Fibroblast of the aortic adventitia (primary cell): ENCODE results near the gene BTD. TPM values are rescaled to one million over a fixed set of nuclear protein-coding genes. Genes with fewer than 3 reads are reported as not detected.
"Not testable (repeated sequence)": the region's sequence is repeated elsewhere in the genome, so short reads cannot be mapped to it uniquely, and the experiment has no call there.

Experiments used
- DNase-seq: peaks from one replicate; pipeline ENCODE4 v3.0.0-alpha.2; 2010; ENCODE audit warnings: low read depth
- H3K4me3 ChIP-seq: 2 replicates; pipeline ENCODE4 v1.5.1; 2011; ENCODE audit warnings: low read depth, mild to moderate bottlenecking, control low read depth, low read length, moderate library complexity
- total RNA-seq: library from RNA; depleted of rRNA; stranded (reverse); fragments of >200 nt; gene quantifications from 2 replicates; pipeline ENCODE4 v1.2.3, GENCODE V29; 2012; ENCODE audit warnings: low replicate concordance
- TF ChIP-seq, protein P1 (sequence below): IDR thresholded peaks from 2 replicates; pipeline ENCODE4 v1.5.1; 2011; ENCODE audit warnings: mild to moderate bottlenecking, low read length, control low read depth, inconsistent platforms; ENCODE audit not compliant: insufficient read depth

Gene BTD
- total RNA-seq, 1 donor: 19.7 TPM

DNA sequence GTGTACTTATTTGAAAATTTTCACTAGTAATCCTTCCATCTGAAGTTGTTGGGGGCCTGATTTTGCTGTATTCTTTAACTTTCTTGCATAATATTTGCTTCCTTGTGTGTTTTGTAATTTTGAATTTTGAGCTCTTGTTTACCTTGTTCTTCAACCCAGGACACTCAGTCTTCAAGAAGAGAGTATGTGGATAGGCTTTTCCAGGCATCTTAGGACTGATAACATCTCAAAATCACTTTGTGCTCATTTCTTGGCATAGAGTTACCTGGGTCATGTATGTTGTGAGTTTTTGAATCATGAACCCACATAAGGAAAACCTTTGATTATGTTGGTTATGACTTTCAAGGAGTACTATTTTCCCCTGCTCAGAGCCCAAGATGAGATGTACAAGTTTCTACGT is 13.4 kb downstream of the BTD start:
- no peak overlapping the region for H3K4me3 ChIP-seq
- DNase-seq: no peak
- TF ChIP-seq, protein P1, sequence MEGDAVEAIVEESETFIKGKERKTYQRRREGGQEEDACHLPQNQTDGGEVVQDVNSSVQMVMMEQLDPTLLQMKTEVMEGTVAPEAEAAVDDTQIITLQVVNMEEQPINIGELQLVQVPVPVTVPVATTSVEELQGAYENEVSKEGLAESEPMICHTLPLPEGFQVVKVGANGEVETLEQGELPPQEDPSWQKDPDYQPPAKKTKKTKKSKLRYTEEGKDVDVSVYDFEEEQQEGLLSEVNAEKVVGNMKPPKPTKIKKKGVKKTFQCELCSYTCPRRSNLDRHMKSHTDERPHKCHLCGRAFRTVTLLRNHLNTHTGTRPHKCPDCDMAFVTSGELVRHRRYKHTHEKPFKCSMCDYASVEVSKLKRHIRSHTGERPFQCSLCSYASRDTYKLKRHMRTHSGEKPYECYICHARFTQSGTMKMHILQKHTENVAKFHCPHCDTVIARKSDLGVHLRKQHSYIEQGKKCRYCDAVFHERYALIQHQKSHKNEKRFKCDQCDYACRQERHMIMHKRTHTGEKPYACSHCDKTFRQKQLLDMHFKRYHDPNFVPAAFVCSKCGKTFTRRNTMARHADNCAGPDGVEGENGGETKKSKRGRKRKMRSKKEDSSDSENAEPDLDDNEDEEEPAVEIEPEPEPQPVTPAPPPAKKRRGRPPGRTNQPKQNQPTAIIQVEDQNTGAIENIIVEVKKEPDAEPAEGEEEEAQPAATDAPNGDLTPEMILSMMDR: no peak

DNA sequence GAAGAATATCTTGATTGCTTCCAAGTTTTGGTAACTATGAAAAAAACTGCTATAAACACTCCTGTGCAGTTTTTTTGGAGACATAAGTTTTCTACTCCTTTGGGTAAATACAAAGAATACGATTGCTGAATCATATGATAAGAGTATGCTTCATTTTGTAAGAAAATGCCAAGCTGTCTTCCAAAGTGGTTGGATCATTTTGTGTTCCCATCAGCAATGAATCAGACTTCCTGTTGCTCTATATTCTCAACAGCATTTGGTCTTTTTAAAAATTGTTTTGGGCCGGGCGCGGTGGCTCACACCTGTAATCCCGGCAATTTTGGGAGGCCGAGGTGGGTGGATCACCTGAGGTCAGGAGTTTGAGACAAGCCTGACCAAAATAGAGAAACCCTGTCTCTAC is 14.5 kb downstream of the BTD start:
- TF ChIP-seq, protein P1: no peak
- H3K4me3 ChIP-seq: no peak overlapping the region
- peak; percentile 82 for DNase-seq

DNA sequence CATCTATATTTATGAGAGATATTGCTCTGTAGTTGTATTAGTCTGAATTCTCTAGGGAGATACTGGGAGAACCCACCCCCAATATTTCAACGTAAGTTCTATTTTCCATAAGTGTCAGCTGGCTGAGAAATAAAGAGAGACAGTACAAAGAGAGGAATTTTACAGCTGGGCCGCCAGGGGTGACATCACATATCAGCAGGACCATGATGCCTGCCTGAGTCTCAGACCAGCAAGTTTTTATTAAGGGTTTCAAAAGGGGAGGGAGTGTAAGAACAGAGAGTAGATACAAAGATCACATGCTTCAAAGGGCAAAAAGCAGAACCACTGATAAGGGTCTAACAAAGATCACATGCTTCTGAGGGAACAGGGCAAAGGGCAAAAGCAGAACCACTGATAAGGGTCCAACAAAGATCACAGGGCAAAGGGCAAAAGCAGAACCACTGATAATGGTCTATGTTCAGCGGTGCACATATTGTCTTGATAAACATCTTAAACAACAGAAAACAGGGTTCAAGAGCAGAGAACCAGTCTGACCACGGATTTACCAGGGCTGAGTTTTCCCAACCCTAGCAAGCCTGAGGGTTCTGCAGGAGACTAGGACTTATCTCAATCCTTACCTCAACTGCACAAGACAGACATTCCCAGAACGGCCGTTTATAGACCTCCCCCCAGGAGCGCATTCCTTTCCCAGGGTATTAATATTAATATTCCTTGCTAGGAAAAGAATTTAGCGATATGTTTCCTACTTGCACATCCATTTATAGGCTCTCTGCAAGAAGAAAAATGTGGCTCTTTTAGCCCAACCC is 18.3 kb downstream of the BTD start:
- H3K4me3 ChIP-seq, DNase-seq: not testable (repeated sequence)

DNA sequence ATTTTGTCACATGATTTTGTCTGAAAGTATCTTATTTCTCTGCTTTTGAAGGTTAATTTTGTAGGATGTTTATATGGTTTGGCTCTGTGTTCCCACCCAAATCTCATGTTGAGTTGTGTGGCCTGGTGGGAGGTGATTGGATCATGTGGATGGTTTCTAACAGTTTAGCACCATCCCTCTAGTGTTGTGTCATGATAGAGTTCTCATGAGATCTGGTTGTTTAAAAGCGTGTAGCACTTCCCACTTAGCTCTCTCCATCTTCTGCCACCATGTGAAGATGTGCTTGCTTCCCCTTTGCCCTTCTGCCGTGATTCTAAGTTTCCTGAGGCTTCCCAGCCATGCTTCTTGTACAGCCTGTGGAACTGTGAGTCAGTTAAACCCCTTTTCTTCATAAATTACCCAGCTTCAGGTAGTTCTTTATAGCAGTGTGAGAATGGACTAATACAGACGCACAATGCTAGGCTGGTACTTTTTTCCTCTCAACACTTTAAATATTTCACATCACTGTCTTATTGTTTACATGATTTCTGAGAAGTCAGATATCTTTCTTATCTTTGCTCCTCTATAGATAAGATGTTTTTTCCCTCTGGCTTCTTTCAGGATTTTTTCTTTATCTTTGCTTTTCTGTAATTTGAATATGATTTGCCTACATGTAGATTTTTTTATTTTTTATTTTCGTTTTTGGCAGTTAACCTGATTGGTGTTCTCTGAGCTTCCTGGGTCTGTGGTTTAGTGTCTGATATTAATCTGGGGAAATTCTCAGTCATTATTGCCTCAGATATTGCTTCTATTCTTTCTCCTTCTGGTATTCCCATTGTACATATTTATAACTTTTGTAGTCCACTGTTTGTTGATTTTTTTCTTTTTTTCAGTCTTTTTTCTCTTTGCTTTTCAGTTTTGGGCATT is 22.2 kb downstream of the BTD start:
- peak; percentile 29 for DNase-seq
- TF ChIP-seq, protein P1: no peak
- no peak overlapping the region for H3K4me3 ChIP-seq

DNA sequence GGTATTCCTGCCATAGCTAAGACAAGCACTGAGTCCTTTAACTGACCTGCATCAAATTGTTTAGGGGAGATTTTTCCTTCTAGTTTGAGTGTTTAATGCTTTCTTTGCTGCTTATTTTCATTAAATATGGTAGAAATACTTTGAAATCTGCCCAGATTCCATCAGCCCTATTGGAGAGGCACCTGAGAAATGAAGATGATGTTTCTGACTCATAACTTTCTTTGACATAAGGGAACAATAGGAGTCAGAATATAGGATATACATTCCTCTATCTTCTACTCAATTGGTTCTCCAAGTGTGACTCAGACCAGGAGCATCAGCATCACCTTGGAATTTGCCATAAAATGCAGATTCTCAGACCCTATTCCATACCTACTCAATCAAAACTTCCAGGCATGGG is 27.4 kb downstream of the BTD start:
- TF ChIP-seq, protein P1: no peak
- no peak overlapping the region for H3K4me3 ChIP-seq
- no peak for DNase-seq

DNA sequence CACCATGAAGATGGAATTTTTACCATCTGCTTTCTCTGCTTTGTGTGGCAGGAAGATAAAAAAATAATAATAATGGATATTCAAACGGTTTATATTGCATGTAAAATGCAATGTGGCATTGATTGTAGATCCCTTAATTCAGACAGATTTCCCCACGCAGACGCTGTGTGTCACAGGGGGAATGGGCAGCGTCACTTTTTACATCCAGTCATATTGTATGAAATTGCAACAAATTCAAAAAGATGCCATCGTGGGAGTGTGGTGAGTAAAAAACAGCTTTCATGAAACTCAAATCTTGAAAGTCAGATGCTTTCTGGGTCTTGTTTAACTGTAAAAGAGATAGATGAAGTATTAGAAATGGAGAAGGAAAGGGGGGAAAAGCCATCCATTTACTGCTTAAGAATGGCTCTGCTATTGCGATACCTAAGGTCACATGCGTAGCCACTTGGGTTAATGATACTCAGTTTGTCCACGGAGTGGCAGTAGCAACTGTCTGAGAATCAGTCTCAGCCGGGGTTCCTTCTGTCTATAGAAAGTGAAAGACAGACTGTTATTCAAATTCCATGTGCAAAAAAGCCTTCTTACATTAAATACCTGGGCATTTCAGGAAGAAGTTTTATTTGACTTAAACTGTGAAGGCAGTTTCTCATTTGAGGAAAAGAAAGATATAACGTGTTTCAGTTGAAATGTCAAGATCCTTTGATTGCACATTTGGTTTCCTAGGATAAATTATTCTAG is 28.5 kb downstream of the BTD start:
- peak; percentile 91 for DNase-seq
- peak overlapping the region; percentile 20 for H3K4me3 ChIP-seq
- TF ChIP-seq, protein P1: peak; percentile 66
